SU-DHL-6 (cell line): ENCODE results near the gene FOXK1.

Experiments used
- H2AFZ ChIP-seq: fragments of 200-600 bp; sonication (generic); 2 replicates; pipeline ENCODE4 v1.6.1; 2014; ENCODE audit warnings: low read depth, mild to moderate bottlenecking, moderate library complexity, mixed read lengths, antibody characterized with exemption, low read length; ENCODE audit not compliant: severe bottlenecking
- H3F3A ChIP-seq: fragments of 200-600 bp; shearing (Covaris generic); 2 replicates; pipeline ENCODE4 v1.6.0; 2016; ENCODE audit warnings: antibody characterized with exemption, mild to moderate bottlenecking; ENCODE audit not compliant: insufficient read depth
- H3K27ac ChIP-seq: fragments of 200-600 bp; sonication (generic); 2 replicates; pipeline ENCODE4 v1.5.1; 2016; ENCODE audit warnings: low read depth, mild to moderate bottlenecking, low read length, moderate library complexity, mixed read lengths
- H3K27me3 ChIP-seq: fragments of 200-600 bp; sonication (generic), shearing (Covaris generic); 2 replicates; pipeline ENCODE4 v1.6.0; 2014; ENCODE audit warnings: mild to moderate bottlenecking, low read length
- H3K36me3 ChIP-seq: fragments of 200-600 bp; sonication (generic); 2 replicates; pipeline ENCODE4 v1.6.1; 2014; ENCODE audit warnings: mild to moderate bottlenecking, low read length, mixed read lengths
- H3K4me2 ChIP-seq: fragments of 300-600, 200-600 bp; shearing (Covaris generic), sonication (generic); 2 replicates; pipeline ENCODE4 v1.6.0; 2014; ENCODE audit warnings: low read length, low read depth, mild to moderate bottlenecking; ENCODE audit not compliant: poor library complexity, severe bottlenecking
- H3K4me3 ChIP-seq: fragments of 200-600 bp; sonication (generic); 2 replicates; pipeline ENCODE4 v1.5.1; 2014; ENCODE audit warnings: antibody characterized with exemption, low read length, mild to moderate bottlenecking, mixed read lengths; ENCODE audit not compliant: insufficient read depth, poor library complexity, severe bottlenecking
- H3K79me2 ChIP-seq: fragments of 200-600 bp; sonication (generic); 2 replicates; pipeline ENCODE4 v1.6.1; 2014; ENCODE audit warnings: mild to moderate bottlenecking, low read length, moderate library complexity; ENCODE audit not compliant: insufficient read depth
- H3K9ac ChIP-seq: fragments of 200-600 bp; sonication (generic); 2 replicates; pipeline ENCODE4 v1.7.0; 2014; ENCODE audit warnings: mild to moderate bottlenecking, low read length
- H3K9me2 ChIP-seq: fragments of 200-600 bp; sonication (generic); replicated peaks from 2 replicates; pipeline ENCODE4 v1.6.1; 2014; ENCODE audit warnings: low read length; ENCODE audit not compliant: insufficient read depth
- H3K9me3 ChIP-seq: fragments of 200-600 bp; sonication (generic); 2 replicates; pipeline ENCODE4 v1.6.1; 2014; ENCODE audit warnings: low read length, mixed read lengths; ENCODE audit not compliant: insufficient read depth
- H4K20me1 ChIP-seq: fragments of 200-600 bp; sonication (generic); 2 replicates; pipeline ENCODE4 v1.6.1; 2014; ENCODE audit warnings: low read depth, mild to moderate bottlenecking, antibody characterized with exemption, low read length, moderate library complexity, mixed read lengths
- EZH2phosphoT487 ChIP-seq: fragments of 200-600 bp; sonication (generic), shearing (Covaris generic); conservative IDR thresholded peaks from 2 replicates; pipeline ENCODE4 v1.6.1; 2018; ENCODE audit warnings: mild to moderate bottlenecking, antibody characterized with exemption, low read length, moderate library complexity, mixed read lengths
- TF ChIP-seq, protein P1 (sequence below): fragments of 200-600 bp; sonication (generic); IDR thresholded peaks from one replicate; pipeline ENCODE4 v1.5.1; 2017; ENCODE audit warnings: antibody characterized with exemption, mild to moderate bottlenecking, low read length, moderate library complexity; ENCODE audit not compliant: insufficient read depth, poor library complexity, severe bottlenecking

FOXK1 gene

DNA sequence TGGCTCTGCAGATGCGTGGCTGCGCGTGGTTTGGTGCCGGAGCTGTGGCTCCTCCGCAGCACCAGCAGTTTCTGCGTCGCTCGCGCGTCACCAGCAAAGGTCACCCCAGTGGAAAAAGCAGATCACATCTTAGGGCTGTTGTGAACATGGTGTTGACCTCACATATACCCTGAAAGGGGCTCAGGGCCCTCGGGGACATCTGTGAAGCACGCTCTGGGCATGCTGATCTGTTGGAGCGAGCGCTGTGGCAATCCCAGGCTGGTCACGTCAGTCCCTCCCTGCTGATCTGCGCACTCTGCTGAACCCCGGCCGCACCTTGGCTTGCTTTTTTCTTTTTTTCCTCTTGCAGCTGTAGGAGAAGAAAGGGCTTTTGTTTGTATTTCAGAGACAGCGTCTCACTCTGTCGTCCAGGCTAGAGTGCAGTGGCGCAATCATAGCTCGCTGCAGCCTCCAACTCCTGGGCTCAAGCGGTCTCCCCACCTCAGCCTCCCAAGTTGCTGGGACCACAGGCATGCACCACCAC is 60.0 kb downstream of the FOXK1 start:
- H3K4me3 ChIP-seq: no peak overlapping the region
- H3K79me2 ChIP-seq: 0 out of 2 replicates have a peak, but pooled peaks cover 3% of the 10 kb centered on the region
- H3F3A ChIP-seq: peaks cover 8% of the 10 kb centered on the region
- H3K4me2 ChIP-seq: no peak overlapping the region
- no peaks in the 10 kb centered on the region for H3K36me3 ChIP-seq
- H3K9ac ChIP-seq: no peak overlapping the region
- TF ChIP-seq EZH2phosphoT487: no peak
- TF ChIP-seq, protein P1, sequence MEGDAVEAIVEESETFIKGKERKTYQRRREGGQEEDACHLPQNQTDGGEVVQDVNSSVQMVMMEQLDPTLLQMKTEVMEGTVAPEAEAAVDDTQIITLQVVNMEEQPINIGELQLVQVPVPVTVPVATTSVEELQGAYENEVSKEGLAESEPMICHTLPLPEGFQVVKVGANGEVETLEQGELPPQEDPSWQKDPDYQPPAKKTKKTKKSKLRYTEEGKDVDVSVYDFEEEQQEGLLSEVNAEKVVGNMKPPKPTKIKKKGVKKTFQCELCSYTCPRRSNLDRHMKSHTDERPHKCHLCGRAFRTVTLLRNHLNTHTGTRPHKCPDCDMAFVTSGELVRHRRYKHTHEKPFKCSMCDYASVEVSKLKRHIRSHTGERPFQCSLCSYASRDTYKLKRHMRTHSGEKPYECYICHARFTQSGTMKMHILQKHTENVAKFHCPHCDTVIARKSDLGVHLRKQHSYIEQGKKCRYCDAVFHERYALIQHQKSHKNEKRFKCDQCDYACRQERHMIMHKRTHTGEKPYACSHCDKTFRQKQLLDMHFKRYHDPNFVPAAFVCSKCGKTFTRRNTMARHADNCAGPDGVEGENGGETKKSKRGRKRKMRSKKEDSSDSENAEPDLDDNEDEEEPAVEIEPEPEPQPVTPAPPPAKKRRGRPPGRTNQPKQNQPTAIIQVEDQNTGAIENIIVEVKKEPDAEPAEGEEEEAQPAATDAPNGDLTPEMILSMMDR: no peak
- no peaks in the 10 kb centered on the region for H3K27me3 ChIP-seq
- no peaks in the 10 kb centered on the region for H3K9me2 ChIP-seq
- no peak overlapping the region for H2AFZ ChIP-seq
- H3K9me3 ChIP-seq: no peaks in the 10 kb centered on the region
- H4K20me1 ChIP-seq: no peaks in the 10 kb centered on the region
- H3K27ac ChIP-seq: no peak overlapping the region

GRCh38 chr7:4742852-4743251 is 60.8 kb downstream of the FOXK1 start:
- Histone ChIP-seq H3K36me3 (no peaks in the 10 kb centered on the region), H3K27ac (no peak overlapping the region), H3K9me3 (no peaks in the 10 kb centered on the region), H4K20me1 (no peaks in the 10 kb centered on the region), H3K27me3 (no peaks in the 10 kb centered on the region), H3F3A (peaks cover 8% of the 10 kb centered on the region), H3K9me2 (no peaks in the 10 kb centered on the region), H3K4me2 (no peak overlapping the region), H3K9ac (no peak overlapping the region), H3K79me2 (0 out of 2 replicates have a peak, but pooled peaks cover 3% of the 10 kb centered on the region), H2AFZ (no peak overlapping the region), H3K4me3 (no peak overlapping the region)
- TF ChIP-seq, protein P1: no peak
- no peak for TF ChIP-seq EZH2phosphoT487

- no peaks in the 10 kb centered on the region for H3K36me3 ChIP-seq
- H3K27me3 ChIP-seq: no peaks in the 10 kb centered on the region
- H3K9ac ChIP-seq: peak overlapping the region; percentile 28
- no peaks in the 10 kb centered on the region for H4K20me1 ChIP-seq
- H2AFZ ChIP-seq: peak overlapping the region; percentile 31
- 0 out of 2 replicates have a peak, but pooled peaks cover 3% of the 10 kb centered on the region for H3K79me2 ChIP-seq
- no peaks in the 10 kb centered on the region for H3K9me2 ChIP-seq
- peak overlapping the region; percentile 1 for H3K4me3 ChIP-seq
- H3K9me3 ChIP-seq: no peaks in the 10 kb centered on the region
- peak overlapping the region; percentile 79 for H3K4me2 ChIP-seq
- H3K27ac ChIP-seq: peak overlapping the region; percentile 63
- H3F3A ChIP-seq: peaks cover 8% of the 10 kb centered on the region
- TF ChIP-seq EZH2phosphoT487: no peak
- TF ChIP-seq, protein P1: peak; percentile 9
Measured at GRCh38 chr7:4744391-4745264, 62.5 kb downstream of the FOXK1 start.
